Measurements from ENCODE around the gene CAPN11. TPM values are rescaled to one million over a fixed set of nuclear protein-coding genes. Genes with fewer than 3 reads are reported as not detected.
A peak's percentile ranks its signal among the peaks of the same experiment; 100 is the strongest.

Gene CAPN11
- total RNA-seq, 1 experiment from 2014 or later: 0.28 TPM

- no peaks in the 10 kb centered on the region; a peak in 1 of 7 replicates for H3K36me3 Mint-ChIP-seq (ENCODE audit: insufficient read depth in 1 of 3, low read depth in 3 of 3)
- H2BK20ac ChIP-seq (ENCODE audit: low read depth, low read length, poor library complexity, severe bottlenecking): no peak overlapping the region
- no peak overlapping the region for H3K14ac ChIP-seq (ENCODE audit: insufficient read depth, low read length)
- no peak overlapping the region for H4K5ac ChIP-seq (ENCODE audit: insufficient read length, low read depth, low read length)
- no peaks in the 10 kb centered on the region for H3K79me2 ChIP-seq (ENCODE audit: insufficient read depth, low read length)
- H2BK120ac ChIP-seq (ENCODE audit: low read depth, low read length, poor library complexity, severe bottlenecking): no peak overlapping the region
- H3K79me1 ChIP-seq (ENCODE audit: insufficient read depth, low read depth, low read length, poor library complexity, severe bottlenecking): no peaks in the 10 kb centered on the region
- peaks cover 22% of the 10 kb centered on the region for H3K4me1 ChIP-seq (ENCODE audit: insufficient read depth, low read length)
- H3T11ph ChIP-seq (ENCODE audit: low read length): no peak overlapping the region
- H3K4me3 Mint-ChIP-seq: no peak overlapping the region; a peak in 1 of 5 replicates
- H3K18ac ChIP-seq (ENCODE audit: insufficient read length, low read depth, low read length): no peak overlapping the region
- no peak overlapping the region for H2AFZ ChIP-seq (ENCODE audit: low read length)
- H4K91ac ChIP-seq (ENCODE audit: insufficient read length, low read depth, low read length): no peak overlapping the region
- H2BK15ac ChIP-seq (ENCODE audit: low read depth, low read length): no peak overlapping the region
- no peaks in the 10 kb centered on the region for H3K9me3 Mint-ChIP-seq
- WGBS (ENCODE audit: extremely low coverage, insufficient read length, low lambda C conversion rate): no CpG with 5 or more reads among the region's 6 CpGs
- TF ChIP-seq, protein P1, sequence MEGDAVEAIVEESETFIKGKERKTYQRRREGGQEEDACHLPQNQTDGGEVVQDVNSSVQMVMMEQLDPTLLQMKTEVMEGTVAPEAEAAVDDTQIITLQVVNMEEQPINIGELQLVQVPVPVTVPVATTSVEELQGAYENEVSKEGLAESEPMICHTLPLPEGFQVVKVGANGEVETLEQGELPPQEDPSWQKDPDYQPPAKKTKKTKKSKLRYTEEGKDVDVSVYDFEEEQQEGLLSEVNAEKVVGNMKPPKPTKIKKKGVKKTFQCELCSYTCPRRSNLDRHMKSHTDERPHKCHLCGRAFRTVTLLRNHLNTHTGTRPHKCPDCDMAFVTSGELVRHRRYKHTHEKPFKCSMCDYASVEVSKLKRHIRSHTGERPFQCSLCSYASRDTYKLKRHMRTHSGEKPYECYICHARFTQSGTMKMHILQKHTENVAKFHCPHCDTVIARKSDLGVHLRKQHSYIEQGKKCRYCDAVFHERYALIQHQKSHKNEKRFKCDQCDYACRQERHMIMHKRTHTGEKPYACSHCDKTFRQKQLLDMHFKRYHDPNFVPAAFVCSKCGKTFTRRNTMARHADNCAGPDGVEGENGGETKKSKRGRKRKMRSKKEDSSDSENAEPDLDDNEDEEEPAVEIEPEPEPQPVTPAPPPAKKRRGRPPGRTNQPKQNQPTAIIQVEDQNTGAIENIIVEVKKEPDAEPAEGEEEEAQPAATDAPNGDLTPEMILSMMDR (conservative IDR thresholded peaks at IDR 0.05): no peak
- H2BK12ac ChIP-seq (ENCODE audit: insufficient read length, low read depth, low read length): no peak overlapping the region
- H3K4ac ChIP-seq (ENCODE audit: low read depth, low read length): no peak overlapping the region
- H3K27me3 ChIP-seq (ENCODE audit: insufficient read depth, low read length): no peaks in the 10 kb centered on the region
- peaks cover 62 to 69% of the 10 kb centered on the region in 2 experiments for H3K4me1 Mint-ChIP-seq
- H3K23ac ChIP-seq (ENCODE audit: insufficient read length, low read depth, low read length): no peak overlapping the region
- no peak overlapping the region for H2AK5ac ChIP-seq (ENCODE audit: insufficient read length, low read length)
- no peak overlapping the region for H3K56ac ChIP-seq (ENCODE audit: insufficient read length, low read depth, low read length)
- no peak overlapping the region for H3K9ac ChIP-seq (ENCODE audit: extremely low read depth, insufficient read length, low read length)
- no peak overlapping the region for H3K4me2 ChIP-seq (ENCODE audit: insufficient read depth, insufficient read length, low read length)
- H2BK5ac ChIP-seq (ENCODE audit: insufficient read length, low read length): no peak overlapping the region
- H3K27me3 Mint-ChIP-seq (ENCODE audit: low read depth): no peaks in the 10 kb centered on the region
- H3K9me3 ChIP-seq (ENCODE audit: control insufficient read depth, low read depth, low read length): no peaks in the 10 kb centered on the region
- no peak overlapping the region for H4K8ac ChIP-seq (replicated peaks; ENCODE audit: insufficient read length, low read depth, low read length)
- no peaks in the 10 kb centered on the region for H3K23me2 ChIP-seq (ENCODE audit: insufficient read length, low read depth, low read length, poor library complexity, severe bottlenecking)
- no peak overlapping the region for H3K27ac ChIP-seq (ENCODE audit: insufficient read length, low read depth, low read length)
- peaks cover 3% of the 10 kb centered on the region for H4K20me1 ChIP-seq (ENCODE audit: control insufficient read depth, insufficient read depth, insufficient read length)
- no peak for DNase-seq
- H3K27ac Mint-ChIP-seq: peak overlapping the region; percentile 35 to 89 (median 80); a peak in 5 of 7 replicates
These were observed 45.3 kb downstream of the CAPN11 start for GRCh38 chr6:44203955-44204354.

Measured in H9 (cell line).